Measurements from ENCODE around the gene OR52E2.
"Not testable (repeated sequence)": the region's sequence is repeated elsewhere in the genome, so short reads cannot be mapped to it uniquely, and the experiment has no call there.

OR52E2 gene

DNA sequence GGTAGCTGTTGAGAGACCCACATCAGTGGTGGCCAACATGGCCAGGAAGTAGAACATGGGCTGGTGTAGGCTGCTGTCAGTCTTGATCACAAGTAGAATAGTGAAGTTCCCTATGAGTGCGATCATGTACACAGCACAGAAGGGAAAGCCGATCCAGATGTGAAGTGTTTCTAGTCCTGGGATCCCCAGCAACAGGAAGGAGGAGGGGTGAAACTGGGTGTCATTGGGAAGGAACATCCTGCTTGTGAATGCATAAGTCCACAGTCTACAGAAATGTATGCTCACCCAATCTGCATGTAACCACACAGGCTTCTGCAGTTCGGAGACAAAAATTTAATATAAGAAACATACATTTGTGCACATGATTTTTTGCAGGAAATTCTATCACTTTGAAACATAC, at the start of gene OR52E2:
OR52E2 (minus strand) TSS at position 237 of the 400 bp plus-strand sequence; CDS start at position 237, 0 bp downstream.
- no peak for DNase-seq (ENCODE audit: extremely low read depth in 1 of 2, low read depth in 1 of 2)

DNA sequence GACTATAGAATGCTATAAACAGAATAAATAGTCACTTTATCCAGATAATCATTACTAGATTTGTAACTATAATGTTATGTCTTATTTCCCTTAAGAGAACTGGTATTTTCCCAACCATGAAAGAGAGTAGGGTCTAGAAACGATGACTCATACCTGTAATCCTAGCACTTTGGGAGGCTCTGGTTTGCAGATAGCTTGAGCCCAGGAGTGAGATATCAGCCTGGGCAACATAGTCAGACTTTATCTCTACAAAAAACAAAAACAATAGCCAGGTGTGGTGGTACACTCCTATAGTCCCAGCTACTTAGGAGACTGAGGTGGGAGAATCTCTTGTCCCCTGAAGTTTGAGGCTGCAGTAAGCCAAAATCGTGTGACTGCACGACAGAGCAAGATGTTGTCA, 47.9 kb upstream of the OR52E2 start:
- no peak for DNase-seq (ENCODE audit: extremely low read depth in 1 of 2, low read depth in 1 of 2)

DNA sequence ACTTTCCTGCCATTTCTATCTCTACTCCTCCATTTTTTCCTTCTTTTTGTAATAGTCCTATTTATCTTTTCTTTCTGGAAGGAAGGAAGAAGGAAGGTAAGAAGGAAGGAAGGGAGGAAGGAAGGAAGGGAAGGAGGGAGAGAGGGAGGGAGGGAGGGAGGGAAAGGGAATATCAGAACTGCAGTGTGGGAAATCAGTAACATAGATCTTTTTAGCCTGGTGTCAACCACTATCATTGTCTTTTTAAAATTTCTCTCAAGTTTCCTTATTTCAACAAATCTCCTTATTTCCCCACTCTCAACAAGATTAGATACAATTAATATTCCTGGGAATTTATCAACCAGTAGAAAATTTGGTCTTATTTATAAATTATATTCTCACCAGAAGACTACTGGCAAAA, 43.6 kb upstream of the OR52E2 start:
- no peak for DNase-seq (ENCODE audit: extremely low read depth in 1 of 2, low read depth in 1 of 2)

DNA sequence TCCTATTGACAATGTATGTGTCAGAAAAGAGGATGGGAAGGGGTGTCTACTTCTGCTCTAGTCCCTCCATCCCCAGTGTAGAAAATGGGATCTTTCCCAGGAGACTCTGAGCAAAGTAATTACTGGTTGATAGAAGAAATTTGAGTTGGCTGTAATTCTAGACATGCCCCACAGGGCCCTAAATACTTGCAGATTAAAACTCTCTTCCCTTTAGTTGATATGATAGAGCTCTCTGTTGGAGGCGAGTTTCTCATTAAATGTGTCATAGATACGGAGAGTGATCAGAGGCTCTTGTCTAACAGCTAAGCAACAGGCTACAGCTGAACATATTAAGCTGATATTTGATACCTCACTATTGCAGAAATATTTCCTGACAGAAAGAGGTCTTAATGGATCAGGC, 42.8 kb upstream of the OR52E2 start:
- no peak for DNase-seq (ENCODE audit: extremely low read depth in 1 of 2, low read depth in 1 of 2)

DNA sequence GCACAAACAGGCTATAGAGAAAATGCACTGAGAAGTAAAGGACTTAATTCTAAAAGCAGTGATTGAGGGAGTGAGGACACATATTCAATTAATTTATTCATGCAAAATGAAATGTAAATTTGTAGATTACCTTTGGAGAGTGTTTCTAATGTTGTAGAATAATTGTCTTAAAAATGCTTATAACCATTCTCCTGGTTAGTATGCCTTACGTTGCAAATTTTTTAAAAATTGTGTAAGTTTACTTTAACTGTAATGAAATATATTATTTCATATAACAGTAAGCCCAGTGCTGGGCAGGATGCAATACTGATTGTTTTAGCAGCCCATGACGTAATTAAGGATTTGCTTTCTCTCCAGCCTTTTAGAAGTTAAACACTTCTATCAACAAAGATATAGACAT, 36.6 kb upstream of the OR52E2 start:
- no peak for DNase-seq (ENCODE audit: extremely low read depth in 1 of 2, low read depth in 1 of 2)

DNA sequence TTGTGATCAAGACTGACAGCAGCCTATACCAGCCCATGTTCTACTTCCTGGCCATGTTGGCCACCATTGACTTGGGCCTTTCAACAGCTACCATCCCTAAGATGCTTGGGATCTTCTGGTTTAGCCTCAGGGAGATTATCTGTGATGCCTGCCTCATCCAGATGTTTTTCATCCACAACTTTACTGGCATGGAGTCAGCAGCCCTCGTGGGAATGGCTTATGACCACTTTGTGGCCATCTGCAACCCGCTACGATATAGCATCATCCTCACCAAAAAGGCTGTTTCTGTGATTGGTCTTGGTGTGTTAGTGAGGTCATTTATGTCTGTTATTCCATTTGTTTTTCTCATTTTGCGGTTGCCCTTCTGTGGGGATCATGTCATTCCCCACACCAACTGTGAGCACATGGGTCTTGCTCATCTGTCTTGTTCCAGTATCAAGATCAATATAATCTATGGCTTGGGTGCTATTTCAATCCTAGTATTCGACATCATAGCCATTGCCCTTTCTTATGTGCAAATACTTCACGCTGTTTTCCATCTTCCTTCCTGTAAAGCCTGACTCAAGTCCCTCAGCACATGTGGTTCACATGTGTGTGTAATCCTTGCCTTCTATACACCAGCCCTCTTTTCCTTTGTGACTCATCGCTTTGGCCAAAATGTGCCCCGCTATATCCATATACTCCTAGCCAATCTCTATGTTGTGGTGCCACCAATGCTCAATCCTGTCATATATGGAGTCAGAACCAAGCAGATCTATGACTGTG, 33.6 kb upstream of the OR52E2 start:
- DNase-seq (ENCODE audit: extremely low read depth in 1 of 2, low read depth in 1 of 2), result no peak

DNA sequence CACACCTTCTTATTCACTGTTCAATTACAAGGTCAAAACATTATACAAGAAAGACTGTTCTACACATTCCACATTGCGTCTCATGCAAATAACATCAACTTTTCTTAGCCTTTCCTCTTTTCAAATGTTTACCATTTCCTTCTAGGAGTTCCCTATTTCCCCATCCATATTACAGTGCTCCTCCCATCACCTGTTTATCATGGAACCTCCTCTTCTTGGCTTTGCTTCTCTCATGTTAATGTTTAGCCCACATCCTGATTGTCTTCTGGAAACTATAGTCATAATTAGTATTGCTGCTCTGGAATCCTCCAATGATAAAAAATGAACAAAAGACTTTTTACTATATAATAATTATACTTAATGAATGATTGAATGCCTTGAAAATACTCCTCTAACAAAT, 31.2 kb upstream of the OR52E2 start:
- DNase-seq (ENCODE audit: extremely low read depth in 1 of 2, low read depth in 1 of 2), result no peak

DNA sequence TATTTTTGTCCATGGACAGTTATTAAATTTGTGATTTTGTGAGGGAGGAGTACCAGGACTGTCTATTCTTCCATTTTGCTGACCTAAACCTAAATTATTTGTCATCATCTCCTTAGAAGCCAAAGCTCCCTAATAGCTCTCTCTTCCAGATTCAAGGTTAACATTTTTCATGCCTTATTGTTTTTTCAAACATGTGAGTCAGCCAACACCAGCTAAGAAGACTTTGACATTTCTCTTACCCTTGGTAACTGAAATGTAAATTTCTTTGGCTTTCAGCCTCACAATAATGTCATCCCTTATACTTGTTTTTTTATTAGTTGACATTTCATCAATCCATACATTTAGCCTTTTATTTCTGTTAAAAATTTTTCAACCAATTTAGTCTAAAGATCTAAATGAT, 29.1 kb upstream of the OR52E2 start:
- DNase-seq (ENCODE audit: extremely low read depth in 1 of 2, low read depth in 1 of 2), result no peak

DNA sequence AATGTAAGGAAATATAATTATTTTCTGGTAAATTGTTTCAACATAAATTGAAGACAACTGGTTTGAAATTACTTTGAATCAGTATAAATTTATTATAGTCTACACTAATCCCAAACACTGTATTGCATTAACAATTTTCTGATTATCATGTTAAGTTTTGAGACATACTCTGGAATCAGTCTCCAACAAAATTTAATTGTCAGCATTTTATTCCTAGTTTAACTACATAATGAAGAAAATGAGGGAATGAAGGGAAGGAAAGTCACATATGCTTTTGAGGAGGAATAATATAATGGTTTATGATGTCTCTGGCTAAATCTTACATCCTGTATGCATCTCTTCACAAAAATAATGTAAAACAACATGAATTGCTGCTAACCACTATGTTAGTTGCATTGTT, 24.2 kb upstream of the OR52E2 start:
- no peak for DNase-seq (ENCODE audit: extremely low read depth in 1 of 2, low read depth in 1 of 2)

DNA sequence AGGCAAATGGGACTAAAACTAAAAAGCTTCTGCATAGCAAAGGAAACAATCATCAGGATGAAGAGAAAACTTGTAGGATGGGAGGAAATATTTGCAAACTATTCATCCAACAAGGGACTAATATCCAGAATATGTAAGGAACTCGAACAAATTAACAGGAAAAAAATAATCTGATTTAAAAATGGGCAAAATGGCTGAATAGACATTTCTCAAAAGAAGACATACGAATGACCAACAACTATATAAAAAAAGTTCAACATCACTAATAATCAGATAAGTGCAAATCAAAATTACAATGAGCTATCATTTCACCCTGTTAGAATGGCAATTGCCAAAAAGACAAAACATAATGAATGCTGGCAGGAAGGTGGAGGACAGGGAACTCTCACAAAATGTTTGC, 22.0 kb upstream of the OR52E2 start:
- DNase-seq (ENCODE audit: extremely low read depth in 1 of 2, low read depth in 1 of 2), result no peak

DNA sequence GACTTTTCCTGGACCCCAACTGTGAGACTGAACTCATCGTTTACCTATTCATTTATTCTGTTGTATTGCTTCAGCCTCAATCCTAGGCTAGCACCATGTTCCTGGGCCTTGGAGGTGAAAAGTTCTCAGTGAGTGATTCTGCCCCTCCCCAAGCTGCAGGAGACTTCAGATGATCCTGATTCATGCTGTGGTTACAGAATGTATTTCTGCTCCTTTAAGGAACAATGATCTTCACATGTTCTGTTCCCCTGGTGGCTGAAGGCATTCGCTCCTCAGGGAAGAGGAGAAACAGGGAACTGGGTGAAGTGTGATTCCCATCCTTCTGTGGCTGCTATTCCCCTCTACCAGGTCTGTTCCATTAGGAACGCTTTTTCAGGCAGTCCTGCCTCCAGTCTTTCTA, 12.4 kb upstream of the OR52E2 start:
- DNase-seq (ENCODE audit: extremely low read depth in 1 of 2, low read depth in 1 of 2), result no peak

DNA sequence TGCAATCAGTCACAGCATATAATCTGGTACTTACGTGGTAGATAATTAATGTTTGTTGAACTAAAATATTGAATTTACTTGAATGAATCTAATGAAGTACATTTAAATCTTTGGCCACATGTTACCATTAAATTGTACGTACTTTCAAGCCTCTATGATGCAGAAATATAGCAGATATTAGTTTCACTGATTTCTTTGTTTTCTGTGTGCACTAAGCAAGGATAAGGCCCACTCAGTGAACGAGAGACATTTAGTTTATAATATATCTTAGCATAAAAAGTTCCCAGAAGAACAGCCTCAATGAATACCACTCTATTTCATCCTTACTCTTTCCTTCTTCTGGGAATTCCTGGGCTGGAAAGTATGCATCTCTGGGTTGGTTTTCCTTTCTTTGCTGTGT, 9.8 kb upstream of the OR52E2 start, which contains the start of gene OR52E1:
OR52E1 (plus strand) TSS at position 301 of the 400 bp plus-strand sequence.
- DNase-seq (ENCODE audit: extremely low read depth in 1 of 2, low read depth in 1 of 2), result no peak

DNA sequence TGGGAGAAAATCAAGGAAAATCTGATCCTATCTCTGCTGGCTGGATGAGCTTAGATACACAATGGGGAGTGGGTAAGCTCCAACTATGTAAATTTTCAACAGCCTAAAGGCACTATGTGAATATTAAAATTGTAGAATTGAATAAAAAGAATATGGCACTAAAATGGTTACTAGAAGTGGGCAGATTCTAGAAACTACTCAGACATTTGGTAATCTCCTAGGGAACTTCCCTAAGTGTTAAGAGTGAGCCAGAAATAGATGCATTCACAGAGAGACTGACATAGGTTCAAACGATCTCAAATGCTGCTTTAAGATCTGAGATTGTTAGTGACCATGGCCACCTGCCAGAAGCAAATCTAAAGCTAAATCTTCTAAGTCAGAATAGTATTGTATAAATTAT, 5.6 kb upstream of the OR52E2 start:
- no peak for DNase-seq (ENCODE audit: extremely low read depth in 1 of 2, low read depth in 1 of 2)

DNA sequence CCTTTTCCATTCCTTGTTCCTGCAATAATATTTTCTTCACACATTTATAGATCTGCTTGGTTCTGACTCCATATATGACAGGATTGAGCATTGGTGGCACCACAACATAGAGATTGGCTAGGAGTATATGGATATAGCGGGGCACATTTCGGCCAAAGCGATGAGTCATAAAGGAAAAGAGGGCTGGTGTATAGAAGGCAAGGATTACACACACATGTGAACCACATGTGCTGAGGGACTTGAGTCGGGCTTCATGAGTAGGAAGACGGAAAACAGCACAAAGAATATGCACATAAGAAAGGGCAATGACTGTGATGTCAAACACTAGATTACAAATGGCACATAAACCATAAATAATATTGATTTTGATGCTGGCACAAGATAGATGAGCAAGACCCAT, 748 bp downstream of the OR52E2 start:
- not testable (repeated sequence) for DNase-seq (ENCODE audit: extremely low read depth in 1 of 2, low read depth in 1 of 2)

DNA sequence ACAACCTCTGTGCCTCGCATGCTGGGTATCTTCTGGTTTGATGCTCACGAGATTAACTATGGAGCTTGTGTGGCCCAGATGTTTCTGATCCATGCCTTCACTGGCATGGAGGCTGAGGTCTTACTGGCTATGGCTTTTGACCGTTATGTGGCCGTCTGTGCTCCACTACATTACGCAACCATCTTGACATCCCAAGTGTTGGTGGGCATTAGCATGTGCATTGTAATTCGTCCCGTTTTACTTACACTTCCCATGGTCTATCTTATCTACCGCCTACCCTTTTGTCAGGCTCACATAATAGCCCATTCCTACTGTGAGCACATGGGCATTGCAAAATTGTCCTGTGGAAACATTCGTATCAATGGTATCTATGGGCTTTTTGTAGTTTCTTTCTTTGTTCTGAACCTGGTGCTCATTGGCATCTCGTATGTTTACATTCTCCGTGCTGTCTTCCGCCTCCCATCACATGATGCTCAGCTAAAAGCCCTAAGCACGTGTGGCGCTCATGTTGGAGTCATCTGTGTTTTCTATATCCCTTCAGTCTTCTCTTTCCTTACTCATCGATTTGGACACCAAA, 12.6 kb downstream of the OR52E2 start:
- DNase-seq (ENCODE audit: extremely low read depth in 1 of 2, low read depth in 1 of 2), result no peak

DNA sequence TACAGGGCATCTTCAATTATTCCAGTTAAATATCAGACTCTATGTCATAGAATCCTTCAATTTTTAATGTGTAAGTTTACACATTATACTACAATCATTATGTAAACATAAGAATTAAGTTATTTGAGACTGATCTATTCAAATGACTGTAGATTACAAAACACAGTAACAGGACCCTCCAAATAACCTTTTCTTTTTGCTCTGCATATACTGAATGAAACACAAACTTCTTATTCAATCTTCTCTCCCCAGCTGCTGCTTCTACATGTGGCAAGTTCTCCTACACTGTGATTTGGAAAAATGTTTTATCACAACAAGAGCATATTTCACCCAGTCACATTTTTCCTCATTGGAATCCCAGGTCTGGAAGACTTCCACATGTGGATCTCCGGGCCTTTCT, 13.2 kb downstream of the OR52E2 start, which contains the start of gene OR52J3:
OR52J3 (plus strand) TSS at position 301 of the 400 bp plus-strand sequence; CDS start at position 301, 0 bp downstream.
- DNase-seq (ENCODE audit: extremely low read depth in 1 of 2, low read depth in 1 of 2), result no peak

DNA sequence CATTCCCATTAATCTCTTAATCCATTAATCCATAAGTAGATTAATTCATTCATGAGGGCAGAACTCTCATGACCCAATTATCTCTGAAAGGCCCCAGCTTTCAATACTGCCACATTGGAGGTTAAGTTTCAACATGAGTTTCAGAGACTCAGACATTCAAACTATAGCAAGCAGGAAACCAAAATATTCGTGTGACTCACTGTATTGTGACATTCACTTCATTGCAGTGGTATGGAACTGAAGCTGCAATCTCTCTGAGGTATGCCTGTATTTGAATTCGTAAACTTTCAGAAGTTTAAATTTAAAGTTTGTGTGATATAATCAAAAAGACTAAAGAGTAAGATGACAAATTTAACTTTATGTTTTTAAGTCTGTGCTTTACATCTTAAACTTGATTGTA, 16.0 kb downstream of the OR52E2 start:
- no peak for DNase-seq (ENCODE audit: extremely low read depth in 1 of 2, low read depth in 1 of 2)

DNA sequence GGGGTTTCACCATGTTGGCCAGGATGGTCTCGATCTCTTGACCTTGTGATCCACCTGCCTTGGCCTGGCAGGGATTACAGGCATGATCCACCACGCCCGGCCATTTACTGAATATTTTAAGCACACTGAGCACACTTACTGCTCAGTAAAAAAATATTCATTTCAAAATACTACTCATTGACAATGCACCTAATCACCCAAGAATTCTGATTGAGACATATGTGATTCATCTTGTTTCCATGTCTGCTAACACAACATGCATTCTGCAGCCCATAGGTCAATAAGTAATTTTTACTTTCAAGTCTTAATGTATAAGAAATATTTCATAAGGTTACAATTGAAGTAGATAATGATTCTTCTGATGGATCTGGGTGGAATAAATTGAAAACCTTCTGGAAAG, 17.3 kb downstream of the OR52E2 start:
- DNase-seq (ENCODE audit: extremely low read depth in 1 of 2, low read depth in 1 of 2), result no peak

DNA sequence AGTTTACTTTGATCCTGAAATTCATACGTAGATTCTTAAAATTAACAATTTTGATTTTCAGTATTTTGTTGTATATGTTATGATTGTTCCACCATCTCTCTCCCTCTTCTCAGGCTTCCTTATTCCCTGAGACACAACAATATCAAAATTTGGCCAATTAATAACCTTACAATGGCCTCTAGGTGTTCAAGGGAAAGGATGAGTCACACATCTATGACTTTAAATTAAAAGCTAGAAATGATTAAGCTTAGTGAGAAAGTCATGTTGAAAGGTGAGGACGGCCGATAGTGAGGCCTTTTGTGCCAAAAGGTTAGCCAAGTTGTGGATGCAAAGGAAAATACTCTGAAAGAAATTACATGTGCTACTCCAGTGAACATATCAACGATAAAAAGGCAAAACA, 18.6 kb downstream of the OR52E2 start:
- DNase-seq (ENCODE audit: extremely low read depth in 1 of 2, low read depth in 1 of 2), result no peak

DNA sequence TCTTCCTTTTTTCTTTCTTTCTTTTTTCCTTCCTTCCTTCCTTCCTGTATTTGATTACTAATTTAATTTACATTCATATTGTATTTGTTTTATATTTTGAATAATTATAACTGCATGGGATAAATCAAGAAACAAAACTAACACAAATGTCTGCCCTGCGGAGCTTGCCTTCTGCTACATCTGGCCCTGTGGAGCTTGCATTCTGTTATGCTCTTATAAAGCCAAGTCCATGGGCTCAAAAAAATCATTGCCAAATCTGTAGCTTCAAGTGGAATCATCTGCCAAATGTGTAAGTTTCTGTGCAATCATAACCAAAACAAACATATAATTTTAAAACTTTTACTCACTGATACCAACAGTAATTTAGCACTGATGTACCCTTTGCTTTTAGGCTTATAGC, 21.1 kb downstream of the OR52E2 start:
- no peak for DNase-seq (ENCODE audit: extremely low read depth in 1 of 2, low read depth in 1 of 2)

DNA sequence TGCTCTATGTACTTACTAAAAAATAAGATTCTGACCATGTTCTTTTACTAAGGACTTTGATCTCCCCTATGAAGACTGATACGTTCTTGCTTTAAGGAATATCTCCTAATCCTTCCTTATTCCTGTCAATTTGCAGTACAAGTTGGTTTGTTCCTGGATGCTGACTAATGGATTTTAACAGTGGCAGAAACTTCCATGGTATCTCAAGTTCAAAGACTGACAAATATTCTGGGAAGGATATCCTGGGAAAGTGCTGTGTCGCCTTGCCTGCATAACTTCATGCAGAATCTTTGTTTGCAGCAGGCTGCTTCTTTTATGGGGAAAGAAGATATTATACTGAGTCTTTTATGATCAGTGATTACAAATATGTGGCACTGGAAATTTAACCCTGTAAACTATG, 21.5 kb downstream of the OR52E2 start:
- DNase-seq (ENCODE audit: extremely low read depth in 1 of 2, low read depth in 1 of 2), result no peak

DNA sequence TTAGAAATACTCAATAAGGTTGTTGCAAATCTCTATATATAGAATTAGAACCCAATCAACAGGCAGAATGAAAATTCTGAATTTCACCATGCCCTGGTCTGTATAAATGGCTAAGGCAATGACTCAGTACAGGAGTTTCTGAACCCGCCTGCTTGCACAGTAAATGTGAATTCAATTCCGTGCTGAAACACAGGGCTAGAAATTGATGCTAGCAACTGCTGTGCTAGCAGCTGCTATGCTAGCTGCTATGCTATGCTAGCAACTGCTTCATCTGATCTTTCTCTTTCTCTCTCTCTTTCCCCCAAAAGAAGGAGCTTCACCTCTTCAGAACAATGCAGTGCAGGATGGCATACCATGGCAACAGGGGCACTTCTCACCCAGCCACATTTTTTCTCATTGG, 22.8 kb downstream of the OR52E2 start:
- DNase-seq (ENCODE audit: extremely low read depth in 1 of 2, low read depth in 1 of 2), result no peak

DNA sequence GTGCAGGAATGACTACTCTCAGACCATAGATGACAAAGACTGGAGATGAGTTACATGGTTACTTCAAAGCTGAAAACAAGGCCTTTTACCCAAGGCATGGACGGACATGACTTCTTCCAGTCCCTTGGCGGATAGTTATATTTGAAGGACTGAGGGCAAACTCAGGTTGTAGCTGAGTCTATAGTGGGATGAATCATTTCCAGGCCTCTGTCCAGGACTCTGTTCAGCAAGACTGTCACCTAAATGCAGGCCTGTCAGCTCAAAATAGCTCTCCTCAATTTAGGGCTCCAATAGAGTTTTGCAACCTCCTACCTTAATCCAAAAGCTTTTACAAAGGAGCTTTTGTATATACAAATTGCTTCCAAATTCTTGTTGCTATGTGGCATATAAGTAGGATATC, 37.4 kb downstream of the OR52E2 start:
- no peak for DNase-seq (ENCODE audit: extremely low read depth in 1 of 2, low read depth in 1 of 2)

Measured in activated CD8-positive, alpha-beta memory T cell treated with anti-CD3 and anti-CD28 coated beads for 1 hour (primary cell).